Lung (tissue), 12 donors: ENCODE results near the gene RNF150. TPM values are rescaled to one million over a fixed set of nuclear protein-coding genes. Genes with fewer than 3 reads are reported as not detected.

Source experiments
- ATAC-seq: fragments of 200-7000 bp; cut with Tn5 transposase; one replicate; pipeline ENCODE4 v1.9.1; 2020; ENCODE audit warnings: moderate number of reproducible peaks; ENCODE audit not compliant: insufficient read depth, low FRiP score
- DNase-seq, 3 donors: peaks; one replicate each; pipeline ENCODE4 v3.0.0-alpha.2; 2013 to 2017
- H3K27ac ChIP-seq, 2 donors: one replicate each; pipeline ENCODE4 v1.5.1; 2013; ENCODE audit warnings: mild to moderate bottlenecking in 2 of 2, moderate library complexity in 2 of 2, control low read depth in 1 of 2, inconsistent platforms in 1 of 2, low read depth in 1 of 2, low read length in 1 of 2
- H3K27me3 ChIP-seq, 3 donors: one replicate each; pipeline ENCODE4 v1.5.1; 2013; ENCODE audit warnings: low read length in 2 of 3; ENCODE audit not compliant: control insufficient read depth in 3 of 3, insufficient read depth in 3 of 3
- H3K36me3 ChIP-seq, 4 donors: one replicate each; pipeline ENCODE4 v1.5.1; 2013; ENCODE audit warnings: low read length in 4 of 4, mild to moderate bottlenecking in 1 of 4, moderate library complexity in 1 of 4; ENCODE audit not compliant: control insufficient read depth in 4 of 4, insufficient read depth in 4 of 4
- H3K4me1 ChIP-seq, 5 donors: one replicate each; pipeline ENCODE4 v1.5.1; 2013; ENCODE audit warnings: low read length in 5 of 5, mild to moderate bottlenecking in 2 of 5, moderate library complexity in 1 of 5; ENCODE audit not compliant: control insufficient read depth in 5 of 5, insufficient read depth in 5 of 5
- H3K4me3 ChIP-seq: one replicate; pipeline ENCODE4 v1.5.1; 2013; ENCODE audit warnings: mild to moderate bottlenecking, control low read depth, moderate library complexity
- H3K9ac ChIP-seq, 2 donors: one replicate each; pipeline ENCODE4 v1.5.1; 2013; ENCODE audit warnings: low read length in 2 of 2, control low read depth in 1 of 2; ENCODE audit not compliant: insufficient read depth in 1 of 2
- H3K9me3 ChIP-seq, 4 donors: one replicate each; pipeline ENCODE4 v1.5.1; 2013; ENCODE audit warnings: low read length in 3 of 4, mild to moderate bottlenecking in 1 of 4, moderate library complexity in 1 of 4; ENCODE audit not compliant: control insufficient read depth in 4 of 4, insufficient read depth in 3 of 4
- whole genome bisulfite sequencing, 2 donors: extraction: QIAGEN DNeasy Blood & Tissue Kit; methylation state at CpG; one replicate each; pipeline ENCODE4 v1.1.7; 2013; 5-methylcytosine and 5-hydroxymethylcytosine counted together
- polyA plus RNA-seq, 2 donors: library from polyadenylated mRNA; stranded (reverse); fragments of 200-250 nt; gene quantifications; one replicate each; pipeline ENCODE4 v1.2.1, GENCODE V29; 2013
- total RNA-seq, 2 donors: library from RNA; depleted of rRNA in 1 of 2; stranded (reverse); fragments of >200 nt in 1 of 2; gene quantifications; one replicate each; pipeline ENCODE4 v1.2.1, GENCODE V29; 2014 to 2021
- TF ChIP-seq, protein P1 (sequence below): IDR thresholded peaks from 2 replicates; pipeline ENCODE4 v1.5.1; 2012; ENCODE audit warnings: mild to moderate bottlenecking; ENCODE audit errors: control extremely low read depth, extremely low read depth
- donor health status: control.
- donor health status: control.
- donor health status: Bipolar disorder and iron deficiency.
- donor health status: healthy.
- donor health status: DM: yes; HTN: yes; CAD: no.

Gene RNF150
- total and polyA plus RNA-seq, 4 donors, result 0.18 to 19.3 (median 2.1) TPM

- WGBS, 2 donors, result 68 to 79% methylated on average over 4 of the region's 4 CpGs
- H3K27me3 ChIP-seq, result no peaks in the 10 kb centered on the region
- TF ChIP-seq, protein P1, sequence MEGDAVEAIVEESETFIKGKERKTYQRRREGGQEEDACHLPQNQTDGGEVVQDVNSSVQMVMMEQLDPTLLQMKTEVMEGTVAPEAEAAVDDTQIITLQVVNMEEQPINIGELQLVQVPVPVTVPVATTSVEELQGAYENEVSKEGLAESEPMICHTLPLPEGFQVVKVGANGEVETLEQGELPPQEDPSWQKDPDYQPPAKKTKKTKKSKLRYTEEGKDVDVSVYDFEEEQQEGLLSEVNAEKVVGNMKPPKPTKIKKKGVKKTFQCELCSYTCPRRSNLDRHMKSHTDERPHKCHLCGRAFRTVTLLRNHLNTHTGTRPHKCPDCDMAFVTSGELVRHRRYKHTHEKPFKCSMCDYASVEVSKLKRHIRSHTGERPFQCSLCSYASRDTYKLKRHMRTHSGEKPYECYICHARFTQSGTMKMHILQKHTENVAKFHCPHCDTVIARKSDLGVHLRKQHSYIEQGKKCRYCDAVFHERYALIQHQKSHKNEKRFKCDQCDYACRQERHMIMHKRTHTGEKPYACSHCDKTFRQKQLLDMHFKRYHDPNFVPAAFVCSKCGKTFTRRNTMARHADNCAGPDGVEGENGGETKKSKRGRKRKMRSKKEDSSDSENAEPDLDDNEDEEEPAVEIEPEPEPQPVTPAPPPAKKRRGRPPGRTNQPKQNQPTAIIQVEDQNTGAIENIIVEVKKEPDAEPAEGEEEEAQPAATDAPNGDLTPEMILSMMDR, result no peak
- no peak overlapping the region for H3K4me3 ChIP-seq
- no peak overlapping the region for H3K9ac ChIP-seq
- H3K9me3 ChIP-seq, result no peaks in the 10 kb centered on the region
- H3K4me1 ChIP-seq, result peaks cover 0 to 25% (median 9%) of the 10 kb centered on the region in 5 donors
- peaks cover 0 to 3% (median 0%) of the 10 kb centered on the region in 4 donors for H3K36me3 ChIP-seq
- H3K27ac ChIP-seq, result peak overlapping the region in 1 of 2 donors; percentile 78
- DNase-seq (no peak), ATAC-seq (no peak)
Measured at GRCh38 chr4:141003193-141003592, 130.1 kb downstream of the RNF150 start.

- ATAC-seq (peak; percentile 36), DNase-seq (peak in 2 of 3 donors; percentile 56 to 59)
- 20 to 37% methylated on average over 4 of the region's 4 CpGs for WGBS, 2 donors
- TF ChIP-seq, protein P1, result no peak
- H3K27me3 ChIP-seq, result no peaks in the 10 kb centered on the region
- no peak overlapping the region for H3K9ac ChIP-seq
- peak overlapping the region in 1 of 2 donors; percentile 78 for H3K27ac ChIP-seq
- H3K36me3 ChIP-seq, result peaks cover 0 to 7% (median 0%) of the 10 kb centered on the region in 4 donors
- no peaks in the 10 kb centered on the region for H3K9me3 ChIP-seq
- H3K4me3 ChIP-seq, result no peak overlapping the region
- peaks cover 0 to 24% (median 9%) of the 10 kb centered on the region in 5 donors for H3K4me1 ChIP-seq
Measured at GRCh38 chr4:141002323-141002805, 130.9 kb downstream of the RNF150 start.

GRCh38 chr4:140996766-140997165, 136.5 kb downstream of the RNF150 start:
- peaks cover 0 to 7% (median 0%) of the 10 kb centered on the region in 4 donors for H3K36me3 ChIP-seq
- H3K4me3 ChIP-seq, result no peak overlapping the region
- ATAC-seq, result no peak
- TF ChIP-seq, protein P1, result no peak
- no peaks in the 10 kb centered on the region for H3K27me3 ChIP-seq
- H3K9me3 ChIP-seq, result peaks cover 0 to 1% (median 0%) of the 10 kb centered on the region in 4 donors
- no peak for DNase-seq
- peaks cover 0 to 33% (median 0%) of the 10 kb centered on the region in 5 donors for H3K4me1 ChIP-seq
- H3K27ac ChIP-seq, result peak overlapping the region in 1 of 2 donors; percentile 29
- no peak overlapping the region for H3K9ac ChIP-seq

DNA sequence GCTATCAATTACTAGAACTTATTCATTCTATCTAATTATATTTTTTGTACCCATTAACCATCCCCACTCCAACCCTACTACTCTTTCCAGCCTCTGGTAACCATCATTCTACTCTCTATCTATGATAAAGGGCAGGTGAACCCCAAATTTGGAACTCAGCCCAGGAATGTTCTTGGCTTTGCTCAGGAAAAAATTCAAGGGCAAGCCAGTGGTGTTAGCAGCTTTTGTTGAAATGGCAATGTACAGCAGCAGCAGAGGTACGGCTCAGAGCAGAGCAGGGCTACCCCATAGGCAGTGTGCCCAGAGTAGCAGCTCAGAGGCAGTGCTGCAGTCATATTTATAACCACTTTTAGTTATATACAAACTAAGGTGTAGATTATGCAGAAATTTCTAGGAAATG, 138.2 kb downstream of the RNF150 start:
- TF ChIP-seq, protein P1, result no peak
- DNase-seq (peak in 1 of 3 donors; percentile 21), ATAC-seq (no peak)
- Histone ChIP-seq H3K4me3 (no peak overlapping the region), H3K9me3 (peaks cover 0 to 1% (median 0%) of the 10 kb centered on the region in 4 donors), H3K27ac (no peak overlapping the region), H3K9ac (no peak overlapping the region), H3K36me3 (peaks cover 0 to 7% (median 0%) of the 10 kb centered on the region in 4 donors), H3K27me3 (no peaks in the 10 kb centered on the region), H3K4me1 (peaks cover 0 to 31% (median 0%) of the 10 kb centered on the region in 5 donors)
- 68 to 89% methylated on average over 1 of the region's 1 CpG for WGBS, 2 donors
